ENCODE results near the gene TPST1. TPM values are rescaled to one million over a fixed set of nuclear protein-coding genes. Genes with fewer than 3 reads are reported as not detected.

Gene TPST1
- total RNA-seq, 1 experiment from 2014 or later: 15.9 TPM

- Histone ChIP-seq H3K18ac (ENCODE audit: insufficient read length, low read depth, low read length) (no peak overlapping the region), H4K5ac (ENCODE audit: insufficient read length, low read depth, low read length) (no peak overlapping the region), H2BK12ac (ENCODE audit: insufficient read length, low read depth, low read length) (no peak overlapping the region), H2AFZ (ENCODE audit: low read length) (no peak overlapping the region), H3K9ac (ENCODE audit: extremely low read depth, insufficient read length, low read length) (no peak overlapping the region), H3K23ac (ENCODE audit: insufficient read length, low read depth, low read length) (no peak overlapping the region), H4K8ac (replicated peaks; ENCODE audit: insufficient read length, low read depth, low read length) (no peak overlapping the region), H2AK5ac (ENCODE audit: insufficient read length, low read length) (no peak overlapping the region), H2BK5ac (ENCODE audit: insufficient read length, low read length) (no peak overlapping the region), H3T11ph (ENCODE audit: low read length) (no peak overlapping the region), H3K79me1 (ENCODE audit: insufficient read depth, low read depth, low read length, poor library complexity, severe bottlenecking) (no peaks in the 10 kb centered on the region), H4K20me1 (ENCODE audit: control insufficient read depth, insufficient read depth, insufficient read length) (no peaks in the 10 kb centered on the region), H3K56ac (ENCODE audit: insufficient read length, low read depth, low read length) (no peak overlapping the region), H3K4me1 (ENCODE audit: insufficient read depth, low read length) (no peaks in the 10 kb centered on the region), H2BK15ac (ENCODE audit: low read depth, low read length) (no peak overlapping the region), H3K23me2 (ENCODE audit: insufficient read length, low read depth, low read length, poor library complexity, severe bottlenecking) (no peaks in the 10 kb centered on the region), H4K91ac (ENCODE audit: insufficient read length, low read depth, low read length) (no peak overlapping the region), H2BK20ac (ENCODE audit: low read depth, low read length, poor library complexity, severe bottlenecking) (no peak overlapping the region), H3K9me3 (ENCODE audit: control insufficient read depth, low read depth, low read length) (no peaks in the 10 kb centered on the region), H3K4me2 (ENCODE audit: insufficient read depth, insufficient read length, low read length) (no peak overlapping the region), H3K14ac (ENCODE audit: insufficient read depth, low read length) (no peak overlapping the region), H3K27me3 (ENCODE audit: insufficient read depth, low read length) (no peaks in the 10 kb centered on the region), H2BK120ac (ENCODE audit: low read depth, low read length, poor library complexity, severe bottlenecking) (no peak overlapping the region), H3K4ac (ENCODE audit: low read depth, low read length) (no peak overlapping the region), H3K27ac (ENCODE audit: insufficient read length, low read depth, low read length) (no peak overlapping the region), H3K79me2 (ENCODE audit: insufficient read depth, low read length) (no peaks in the 10 kb centered on the region)
- no peak for DNase-seq
- Mint-ChIP-seq H3K36me3 (ENCODE audit: insufficient read depth in 1 of 3, low read depth in 3 of 3) (no peaks in the 10 kb centered on the region; a peak in 1 of 7 replicates), H3K9me3 (no peaks in the 10 kb centered on the region; a peak in 1 of 5 replicates), H3K4me1 (peaks cover 14% of the 10 kb centered on the region in 2 experiments), H3K4me3 (no peak overlapping the region), H3K27me3 (ENCODE audit: low read depth) (no peaks in the 10 kb centered on the region), H3K27ac (peak overlapping the region in 1 of 3 experiments; percentile 67; a peak in 1 of 7 replicates)
- no CpG with 5 or more reads among the region's 5 CpGs for WGBS (ENCODE audit: extremely low coverage, insufficient read length, low lambda C conversion rate)
- no peak for TF ChIP-seq CTCF (conservative IDR thresholded peaks at IDR 0.05)
Observed at GRCh38 chr7:66353547-66353946, 148.4 kb downstream of the TPST1 start.
